ENCODE measurements around the gene RPL35. TPM values are rescaled to one million over a fixed set of nuclear protein-coding genes. Genes with fewer than 3 reads are reported as not detected.
A peak's percentile ranks its signal among the peaks of the same experiment; 100 is the strongest.

Gene RPL35
- total and polyA plus RNA-seq, 10 of the 15 experiments (the other 5 are each of a cell fraction or from before 2014, with no cell fraction given), result 2,572 to 6,300 (median 3,864) TPM

DNA sequence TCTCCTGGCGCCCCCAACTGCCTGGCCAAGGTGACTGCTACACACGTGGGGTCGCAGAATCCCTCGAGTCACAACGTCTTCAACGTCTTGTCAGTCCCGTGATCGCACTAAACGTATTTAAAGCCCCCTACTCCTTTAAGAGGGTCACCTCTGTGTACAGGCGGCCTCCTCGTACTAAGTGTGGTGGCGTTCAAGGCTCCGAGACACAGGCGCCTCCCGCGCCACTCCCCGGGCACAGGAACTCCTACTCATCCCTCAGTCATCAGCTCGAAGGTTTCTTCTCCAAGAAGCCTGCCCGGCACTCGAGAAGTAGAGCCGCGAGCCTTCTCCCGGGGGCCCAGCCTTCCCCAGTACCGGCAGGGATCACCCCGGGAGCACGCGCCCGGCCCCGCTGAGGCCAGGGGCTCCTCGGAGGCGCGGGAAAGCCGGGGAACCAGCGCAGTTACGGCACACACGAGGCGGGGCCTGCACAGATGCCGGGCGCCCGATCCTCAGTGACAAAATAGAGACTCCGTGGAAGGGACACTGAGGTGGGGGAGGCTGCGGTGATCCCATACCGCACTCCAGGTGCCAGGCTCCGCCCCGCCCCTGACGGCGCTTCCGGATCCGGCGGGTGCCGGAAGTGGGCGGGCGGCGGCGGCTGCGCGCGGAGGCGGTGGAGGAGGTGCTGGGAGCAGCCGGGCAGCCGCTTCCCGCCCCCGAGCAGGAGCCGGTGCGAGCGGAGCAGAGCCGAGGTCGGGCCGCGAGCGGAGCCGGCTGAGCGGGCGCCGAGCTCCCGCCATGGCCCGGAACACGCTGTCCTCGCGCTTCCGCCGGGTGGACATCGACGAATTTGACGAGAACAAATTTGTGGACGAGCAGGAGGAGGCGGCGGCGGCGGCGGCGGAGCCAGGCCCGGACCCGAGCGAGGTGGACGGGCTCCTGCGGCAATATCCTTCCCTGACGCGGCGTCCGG is 7.0 kb upstream of the RPL35 start:
- ATAC-seq (peak; percentile 75), DNase-seq (ENCODE audit: low read depth, low spot score) (no peak), FAIRE-seq (peak; percentile 61)
- ChIA-PET RAD21 (ENCODE audit: unreplicated experiment) (interaction anchor here (1.4 to 2.3 kb wide), 2 partner anchors 73 to 100 kb away, joined by 4 to 5 read pairs; partner anchors contain the start of gene GOLGA1), POLR2A (interaction anchor here (1.3 kb wide), 1 partner anchor 71 kb away, joined by 3 read pairs; no protein-coding TSS in a partner anchor), SMC1A (ENCODE audit: uncharacterized antibody, unreplicated experiment) (interaction anchor here (4.1 kb wide), 1 partner anchor 7 kb away, joined by 37 read pairs; the partner anchor contains the start of genes ARPC5L and RPL35), CTCF (interaction anchor here (0.8 to 0.9 kb wide), 2 partner anchors 15 to 25 kb away, joined by 3 read pairs; partner anchors contain the start of gene WDR38)
- peak overlapping the region; percentile 94 for H3K27ac ChIP-seq (ENCODE audit: control insufficient read depth, insufficient read depth)
- H3K27me3 ChIP-seq (replicated peaks in 1 of 2; ENCODE audit: control insufficient read depth in 2 of 2, insufficient read depth in 2 of 2, low read length in 1 of 2), result no peaks in the 10 kb centered on the region
- H3K79me2 ChIP-seq (ENCODE audit: control insufficient read depth, insufficient read depth, low read length), result peaks cover 67% of the 10 kb centered on the region
- H2AFZ ChIP-seq (ENCODE audit: control insufficient read depth, low read depth, low read length), result peak overlapping the region; percentile 57
- peak overlapping the region; percentile 73 for H3K4me2 ChIP-seq (ENCODE audit: control insufficient read depth, insufficient read depth)
- H4K20me1 ChIP-seq (ENCODE audit: control insufficient read depth, insufficient read depth), result peaks cover 1% of the 10 kb centered on the region; the same call in 1 of the 2 replicates
- intact Hi-C loops (cut with micrococcal nuclease; ENCODE audit: unreplicated experiment) (loop anchor here (10.0 kb wide), 2 partner anchors 506 to 766 kb away; no protein-coding TSS in a partner anchor), in situ Hi-C loops (cut with MboI) (loop anchor here (25.0 kb wide), 1 partner anchor 1956 kb away; the partner anchor contains the start of genes RC3H2 and ZBTB6)
- peak overlapping the region; percentile 94 for H3K4me3 ChIP-seq
- TSS peak; percentile 96 for BruUV-seq (replicated peaks)
- H3K36me3 ChIP-seq (ENCODE audit: control insufficient read depth in 2 of 2, insufficient read depth in 2 of 2, low read length in 1 of 2), result peaks cover 5% of the 10 kb centered on the region in 2 experiments
- under 1% methylated on average over 96 of the region's 101 CpGs for WGBS (ENCODE audit: insufficient coverage, insufficient replicate concordance, low lambda C conversion rate, missing lambda C conversion rate)
- H3K9me3 ChIP-seq (replicated peaks; ENCODE audit: control insufficient read depth, insufficient read depth, low read length), result no peaks in the 10 kb centered on the region
- H3K4me1 ChIP-seq (ENCODE audit: control insufficient read depth, insufficient read depth, low read length), result peaks cover 17% of the 10 kb centered on the region
- peak overlapping the region; percentile 98 for H3K9ac ChIP-seq (ENCODE audit: control insufficient read depth, insufficient read depth, low read length)
- TF ChIP-seq DPF2 (IDR thresholded peaks at IDR 0.05) (peak; percentile 66; the same call in 1 of the 2 replicates), SP1 (IDR thresholded peaks at IDR 0.05; ENCODE audit: low read depth, low read length) (peak; percentile 67), WRNIP1 (IDR thresholded peaks at IDR 0.05; ENCODE audit: borderline replicate concordance, low read depth, low read length) (no peak), SMC3 (IDR thresholded peaks at IDR 0.05; ENCODE audit: borderline replicate concordance, low read length) (no peak)
- TF ChIP-seq, protein P1, sequence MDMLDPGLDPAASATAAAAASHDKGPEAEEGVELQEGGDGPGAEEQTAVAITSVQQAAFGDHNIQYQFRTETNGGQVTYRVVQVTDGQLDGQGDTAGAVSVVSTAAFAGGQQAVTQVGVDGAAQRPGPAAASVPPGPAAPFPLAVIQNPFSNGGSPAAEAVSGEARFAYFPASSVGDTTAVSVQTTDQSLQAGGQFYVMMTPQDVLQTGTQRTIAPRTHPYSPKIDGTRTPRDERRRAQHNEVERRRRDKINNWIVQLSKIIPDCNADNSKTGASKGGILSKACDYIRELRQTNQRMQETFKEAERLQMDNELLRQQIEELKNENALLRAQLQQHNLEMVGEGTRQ (IDR thresholded peaks at IDR 0.05; ENCODE audit: borderline replicate concordance, low read depth, low read length), result no peak
- TF ChIP-seq, protein P2, sequence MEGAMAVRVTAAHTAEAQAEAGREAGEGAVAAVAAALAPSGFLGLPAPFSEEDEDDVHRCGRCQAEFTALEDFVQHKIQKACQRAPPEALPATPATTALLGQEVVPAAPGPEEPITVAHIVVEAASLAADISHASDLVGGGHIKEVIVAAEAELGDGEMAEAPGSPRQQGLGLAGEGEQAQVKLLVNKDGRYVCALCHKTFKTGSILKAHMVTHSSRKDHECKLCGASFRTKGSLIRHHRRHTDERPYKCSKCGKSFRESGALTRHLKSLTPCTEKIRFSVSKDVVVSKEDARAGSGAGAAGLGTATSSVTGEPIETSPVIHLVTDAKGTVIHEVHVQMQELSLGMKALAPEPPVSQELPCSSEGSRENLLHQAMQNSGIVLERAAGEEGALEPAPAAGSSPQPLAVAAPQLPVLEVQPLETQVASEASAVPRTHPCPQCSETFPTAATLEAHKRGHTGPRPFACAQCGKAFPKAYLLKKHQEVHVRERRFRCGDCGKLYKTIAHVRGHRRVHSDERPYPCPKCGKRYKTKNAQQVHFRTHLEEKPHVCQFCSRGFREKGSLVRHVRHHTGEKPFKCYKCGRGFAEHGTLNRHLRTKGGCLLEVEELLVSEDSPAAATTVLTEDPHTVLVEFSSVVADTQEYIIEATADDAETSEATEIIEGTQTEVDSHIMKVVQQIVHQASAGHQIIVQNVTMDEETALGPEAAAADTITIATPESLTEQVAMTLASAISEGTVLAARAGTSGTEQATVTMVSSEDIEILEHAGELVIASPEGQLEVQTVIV (IDR thresholded peaks at IDR 0.05; ENCODE audit: borderline replicate concordance, partially characterized antibody), result no peak
- TF ChIP-seq, protein P3, sequence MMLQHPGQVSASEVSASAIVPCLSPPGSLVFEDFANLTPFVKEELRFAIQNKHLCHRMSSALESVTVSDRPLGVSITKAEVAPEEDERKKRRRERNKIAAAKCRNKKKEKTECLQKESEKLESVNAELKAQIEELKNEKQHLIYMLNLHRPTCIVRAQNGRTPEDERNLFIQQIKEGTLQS (IDR thresholded peaks at IDR 0.05; ENCODE audit: borderline replicate concordance, extremely low read depth, low read depth, low read length), result no peak
- TF ChIP-seq, protein P4, sequence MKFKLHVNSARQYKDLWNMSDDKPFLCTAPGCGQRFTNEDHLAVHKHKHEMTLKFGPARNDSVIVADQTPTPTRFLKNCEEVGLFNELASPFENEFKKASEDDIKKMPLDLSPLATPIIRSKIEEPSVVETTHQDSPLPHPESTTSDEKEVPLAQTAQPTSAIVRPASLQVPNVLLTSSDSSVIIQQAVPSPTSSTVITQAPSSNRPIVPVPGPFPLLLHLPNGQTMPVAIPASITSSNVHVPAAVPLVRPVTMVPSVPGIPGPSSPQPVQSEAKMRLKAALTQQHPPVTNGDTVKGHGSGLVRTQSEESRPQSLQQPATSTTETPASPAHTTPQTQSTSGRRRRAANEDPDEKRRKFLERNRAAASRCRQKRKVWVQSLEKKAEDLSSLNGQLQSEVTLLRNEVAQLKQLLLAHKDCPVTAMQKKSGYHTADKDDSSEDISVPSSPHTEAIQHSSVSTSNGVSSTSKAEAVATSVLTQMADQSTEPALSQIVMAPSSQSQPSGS (IDR thresholded peaks at IDR 0.05; ENCODE audit: low read length), result no peak
- TF ChIP-seq, protein P5, sequence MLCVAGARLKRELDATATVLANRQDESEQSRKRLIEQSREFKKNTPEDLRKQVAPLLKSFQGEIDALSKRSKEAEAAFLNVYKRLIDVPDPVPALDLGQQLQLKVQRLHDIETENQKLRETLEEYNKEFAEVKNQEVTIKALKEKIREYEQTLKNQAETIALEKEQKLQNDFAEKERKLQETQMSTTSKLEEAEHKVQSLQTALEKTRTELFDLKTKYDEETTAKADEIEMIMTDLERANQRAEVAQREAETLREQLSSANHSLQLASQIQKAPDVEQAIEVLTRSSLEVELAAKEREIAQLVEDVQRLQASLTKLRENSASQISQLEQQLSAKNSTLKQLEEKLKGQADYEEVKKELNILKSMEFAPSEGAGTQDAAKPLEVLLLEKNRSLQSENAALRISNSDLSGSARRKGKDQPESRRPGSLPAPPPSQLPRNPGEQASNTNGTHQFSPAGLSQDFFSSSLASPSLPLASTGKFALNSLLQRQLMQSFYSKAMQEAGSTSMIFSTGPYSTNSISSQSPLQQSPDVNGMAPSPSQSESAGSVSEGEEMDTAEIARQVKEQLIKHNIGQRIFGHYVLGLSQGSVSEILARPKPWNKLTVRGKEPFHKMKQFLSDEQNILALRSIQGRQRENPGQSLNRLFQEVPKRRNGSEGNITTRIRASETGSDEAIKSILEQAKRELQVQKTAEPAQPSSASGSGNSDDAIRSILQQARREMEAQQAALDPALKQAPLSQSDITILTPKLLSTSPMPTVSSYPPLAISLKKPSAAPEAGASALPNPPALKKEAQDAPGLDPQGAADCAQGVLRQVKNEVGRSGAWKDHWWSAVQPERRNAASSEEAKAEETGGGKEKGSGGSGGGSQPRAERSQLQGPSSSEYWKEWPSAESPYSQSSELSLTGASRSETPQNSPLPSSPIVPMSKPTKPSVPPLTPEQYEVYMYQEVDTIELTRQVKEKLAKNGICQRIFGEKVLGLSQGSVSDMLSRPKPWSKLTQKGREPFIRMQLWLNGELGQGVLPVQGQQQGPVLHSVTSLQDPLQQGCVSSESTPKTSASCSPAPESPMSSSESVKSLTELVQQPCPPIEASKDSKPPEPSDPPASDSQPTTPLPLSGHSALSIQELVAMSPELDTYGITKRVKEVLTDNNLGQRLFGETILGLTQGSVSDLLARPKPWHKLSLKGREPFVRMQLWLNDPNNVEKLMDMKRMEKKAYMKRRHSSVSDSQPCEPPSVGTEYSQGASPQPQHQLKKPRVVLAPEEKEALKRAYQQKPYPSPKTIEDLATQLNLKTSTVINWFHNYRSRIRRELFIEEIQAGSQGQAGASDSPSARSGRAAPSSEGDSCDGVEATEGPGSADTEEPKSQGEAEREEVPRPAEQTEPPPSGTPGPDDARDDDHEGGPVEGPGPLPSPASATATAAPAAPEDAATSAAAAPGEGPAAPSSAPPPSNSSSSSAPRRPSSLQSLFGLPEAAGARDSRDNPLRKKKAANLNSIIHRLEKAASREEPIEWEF (IDR thresholded peaks at IDR 0.05; ENCODE audit: insufficient replicate concordance, low read depth, low read length), result no peak

Measured in GM12878 (cell line).